WTC11 (cell line): ENCODE measurements around the gene GATAD2A. TPM values are rescaled to one million over a fixed set of nuclear protein-coding genes. Genes with fewer than 3 reads are reported as not detected.

Source experiments
- ATAC-seq: fragments of 200-7000 bp; cut with Tn5 transposase; 2 replicates; pipeline ENCODE4 v1.10.0; 2021; ENCODE audit warnings: mild to moderate bottlenecking, moderate library complexity
- CTCF ChIA-PET: fragments of 300-600 bp; sonication (Branson Sonifier 250); formaldehyde crosslinking; loops from one replicate; lab custom pipeline; 2021; ENCODE audit warnings: antibody characterized with exemption; lab: Charles Lee
- POLR2A ChIA-PET: fragments of 350-600 bp; sonication (Branson Sonifier 250); formaldehyde crosslinking; loops from one replicate; lab custom pipeline; 2021; ENCODE audit warnings: antibody characterized with exemption; lab: Charles Lee
- DNase-seq: peaks from one replicate; pipeline ENCODE4 v3.0.0; 2021; ENCODE audit warnings: low spot score
- H3K27ac Mint-ChIP-seq: 2 replicates; pipeline ENCODE4 v1.8.0; 2021; ENCODE audit warnings: mixed read lengths
- H3K27me3 Mint-ChIP-seq: 2 replicates; pipeline ENCODE4 v1.8.0; 2021; ENCODE audit warnings: low read depth, mild to moderate bottlenecking, moderate library complexity, mixed read lengths
- H3K36me3 Mint-ChIP-seq: 2 replicates; pipeline ENCODE4 v1.8.0; 2021; ENCODE audit warnings: mixed read lengths
- H3K4me1 Mint-ChIP-seq: 2 replicates; pipeline ENCODE4 v1.8.0; 2022; ENCODE audit warnings: mixed read lengths
- H3K4me3 Mint-ChIP-seq: 2 replicates; pipeline ENCODE4 v1.8.0; 2021; ENCODE audit warnings: mild to moderate bottlenecking, moderate library complexity, mixed read lengths
- H3K9me3 Mint-ChIP-seq: 2 replicates; pipeline ENCODE4 v1.8.0; 2021; ENCODE audit warnings: mixed read lengths
- CREB1 ChIP-seq: sonication (generic); formaldehyde crosslinking; IDR thresholded peaks from 2 replicates; pipeline ENCODE4 v1.8.0; 2023; ENCODE audit warnings: mild to moderate bottlenecking, missing genetic modification reagents
- ESRRA ChIP-seq: sonication (generic); formaldehyde crosslinking; IDR thresholded peaks from 2 replicates; pipeline ENCODE4 v1.8.1; 2022; ENCODE audit warnings: mild to moderate bottlenecking, missing genetic modification reagents, borderline replicate concordance
- MXD4 ChIP-seq: fragments of 250-450 bp; sonication (Bioruptor Pico); IDR thresholded peaks from 2 replicates; pipeline ENCODE4 v1.8.0; 2021; ENCODE audit warnings: mild to moderate bottlenecking, moderate library complexity, borderline replicate concordance
- NR3C1 ChIP-seq: sonication (generic); formaldehyde crosslinking; conservative IDR thresholded peaks from 2 replicates; pipeline ENCODE4 v1.8.1; 2023; ENCODE audit warnings: low read depth, mild to moderate bottlenecking, missing genetic modification reagents
- RELA ChIP-seq: sonication (generic); formaldehyde crosslinking; IDR thresholded peaks from 2 replicates; pipeline ENCODE4 v1.8.1; 2022; ENCODE audit warnings: missing genetic modification reagents, mild to moderate bottlenecking, borderline replicate concordance
- SP1 ChIP-seq: sonication (generic); formaldehyde crosslinking; conservative IDR thresholded peaks from 2 replicates; pipeline ENCODE4 v1.8.1; 2022; ENCODE audit warnings: missing genetic modification reagents
- ZNF138 ChIP-seq: sonication (generic); formaldehyde crosslinking; conservative IDR thresholded peaks from 2 replicates; pipeline ENCODE4 v1.8.1; 2022; ENCODE audit warnings: mild to moderate bottlenecking, moderate library complexity, missing genetic modification reagents
- ZNF263 ChIP-seq: sonication (generic); formaldehyde crosslinking; IDR thresholded peaks from 2 replicates; pipeline ENCODE4 v1.8.1; 2022; ENCODE audit warnings: low read depth, mild to moderate bottlenecking, moderate library complexity, missing genetic modification reagents
- ZNF317 ChIP-seq: sonication (generic); formaldehyde crosslinking; IDR thresholded peaks from 2 replicates; pipeline ENCODE4 v1.8.1; 2023; ENCODE audit warnings: low read depth, mild to moderate bottlenecking, moderate library complexity, missing genetic modification reagents, borderline replicate concordance
- ZNF416 ChIP-seq: fragments of 250-450 bp; sonication (Bioruptor Pico); IDR thresholded peaks from 2 replicates; pipeline ENCODE4 v1.9.0; 2021; ENCODE audit warnings: mild to moderate bottlenecking, inconsistent platforms
- ZNF671 ChIP-seq: fragments of 250-450 bp; sonication (Bioruptor Pico); IDR thresholded peaks from 2 replicates; pipeline ENCODE4 v1.8.0; 2021; ENCODE audit warnings: mild to moderate bottlenecking
- total RNA-seq: library from RNA; stranded (reverse); gene quantifications from 3 replicates; pipeline ENCODE4 v1.2.3, GENCODE V29; 2021
- TF ChIP-seq, protein P1 (sequence below): sonication (generic); formaldehyde crosslinking; conservative IDR thresholded peaks from 2 replicates; pipeline ENCODE4 v1.8.1; 2022; ENCODE audit warnings: mild to moderate bottlenecking, missing genetic modification reagents
- TF ChIP-seq, protein P2 (sequence below): fragments of 250-450 bp; sonication (Bioruptor Pico); conservative IDR thresholded peaks from 2 replicates; pipeline ENCODE4 v1.9.0; 2021; ENCODE audit warnings: mild to moderate bottlenecking
- TF ChIP-seq, protein P3 (sequence below): sonication (generic); formaldehyde crosslinking; IDR thresholded peaks from 2 replicates; pipeline ENCODE4 v1.8.0; 2023; ENCODE audit warnings: missing genetic modification reagents
- TF ChIP-seq, protein P4 (sequence below): sonication (generic); formaldehyde crosslinking; IDR thresholded peaks from 2 replicates; pipeline ENCODE4 v1.8.1; 2023; ENCODE audit warnings: mild to moderate bottlenecking, missing genetic modification reagents, borderline replicate concordance
- TF ChIP-seq, protein P5 (sequence below): fragments of 200-600 bp; IDR thresholded peaks from 2 replicates; pipeline ENCODE4 v1.8.0; 2022; ENCODE audit warnings: antibody characterized with exemption
- TF ChIP-seq, protein P6 (sequence below): fragments of 250-450 bp; sonication (Bioruptor Pico); IDR thresholded peaks from 2 replicates; pipeline ENCODE4 v1.9.0; 2021; ENCODE audit warnings: mild to moderate bottlenecking
- TF ChIP-seq, protein P7 (sequence below): sonication (generic); formaldehyde crosslinking; IDR thresholded peaks from 2 replicates; pipeline ENCODE4 v1.8.1; 2022; ENCODE audit warnings: low read depth, missing genetic modification reagents, borderline replicate concordance
- TF ChIP-seq, protein P8 (sequence below): sonication (generic); formaldehyde crosslinking; IDR thresholded peaks from 2 replicates; pipeline ENCODE4 v1.8.0; 2022; ENCODE audit warnings: mild to moderate bottlenecking, missing genetic modification reagents

The GATAD2A gene
- total RNA-seq, 1 experiment from 2014 or later, result 209 TPM

DNA sequence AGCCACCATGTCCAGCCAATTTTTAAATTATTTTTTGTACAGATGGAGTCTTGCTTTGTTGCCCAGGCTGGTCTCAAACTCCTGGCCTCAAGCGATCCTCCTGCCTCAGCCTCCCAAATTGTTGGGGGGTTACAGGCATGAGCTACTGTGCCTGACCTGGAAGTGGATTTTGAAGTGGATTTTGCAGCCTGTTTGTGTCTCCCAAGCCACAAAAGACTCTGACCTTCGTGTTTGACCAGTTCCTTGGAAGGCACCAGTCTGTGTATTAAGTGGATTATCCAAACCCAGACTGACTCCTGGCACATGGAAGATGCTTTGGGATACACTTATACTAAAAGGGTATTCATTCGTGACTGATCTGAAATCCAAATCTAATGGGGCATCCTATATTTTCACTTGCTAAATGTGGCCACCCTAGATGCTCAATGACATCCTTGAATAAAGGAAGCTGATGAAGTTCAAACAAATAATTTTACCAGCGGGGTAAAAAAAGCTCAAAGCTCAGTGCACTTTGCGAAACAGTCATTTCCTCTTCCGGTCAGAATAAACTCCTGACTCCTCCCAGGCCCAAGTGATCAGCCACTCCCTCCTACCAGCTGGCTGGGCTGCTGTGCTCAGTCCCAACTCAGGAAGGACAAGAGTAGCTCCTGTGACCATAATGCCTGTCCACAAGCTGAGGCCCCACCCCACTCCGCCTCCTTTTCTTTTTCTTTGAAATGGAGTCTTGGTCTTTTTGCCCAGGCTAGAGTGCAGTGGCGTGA is 32.6 kb upstream of the GATAD2A start:
- Mint-ChIP-seq H3K27me3 (no peaks in the 10 kb centered on the region), H3K27ac (no peak overlapping the region), H3K36me3 (no peaks in the 10 kb centered on the region), H3K9me3 (no peaks in the 10 kb centered on the region), H3K4me1 (peaks cover 11% of the 10 kb centered on the region), H3K4me3 (no peak overlapping the region)
- ATAC-seq (peak; percentile 78), DNase-seq (peak; percentile 38)
- TF ChIP-seq ZNF671, result no peak
- TF ChIP-seq ZNF138 (CRISPR knock-in tag), result no peak
- TF ChIP-seq ZNF416, result no peak
- TF ChIP-seq, protein P1, sequence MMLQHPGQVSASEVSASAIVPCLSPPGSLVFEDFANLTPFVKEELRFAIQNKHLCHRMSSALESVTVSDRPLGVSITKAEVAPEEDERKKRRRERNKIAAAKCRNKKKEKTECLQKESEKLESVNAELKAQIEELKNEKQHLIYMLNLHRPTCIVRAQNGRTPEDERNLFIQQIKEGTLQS (CRISPR knock-in tag), result no peak
- TF ChIP-seq ESRRA, result no peak
- no peak for TF ChIP-seq SP1
- TF ChIP-seq, protein P2, sequence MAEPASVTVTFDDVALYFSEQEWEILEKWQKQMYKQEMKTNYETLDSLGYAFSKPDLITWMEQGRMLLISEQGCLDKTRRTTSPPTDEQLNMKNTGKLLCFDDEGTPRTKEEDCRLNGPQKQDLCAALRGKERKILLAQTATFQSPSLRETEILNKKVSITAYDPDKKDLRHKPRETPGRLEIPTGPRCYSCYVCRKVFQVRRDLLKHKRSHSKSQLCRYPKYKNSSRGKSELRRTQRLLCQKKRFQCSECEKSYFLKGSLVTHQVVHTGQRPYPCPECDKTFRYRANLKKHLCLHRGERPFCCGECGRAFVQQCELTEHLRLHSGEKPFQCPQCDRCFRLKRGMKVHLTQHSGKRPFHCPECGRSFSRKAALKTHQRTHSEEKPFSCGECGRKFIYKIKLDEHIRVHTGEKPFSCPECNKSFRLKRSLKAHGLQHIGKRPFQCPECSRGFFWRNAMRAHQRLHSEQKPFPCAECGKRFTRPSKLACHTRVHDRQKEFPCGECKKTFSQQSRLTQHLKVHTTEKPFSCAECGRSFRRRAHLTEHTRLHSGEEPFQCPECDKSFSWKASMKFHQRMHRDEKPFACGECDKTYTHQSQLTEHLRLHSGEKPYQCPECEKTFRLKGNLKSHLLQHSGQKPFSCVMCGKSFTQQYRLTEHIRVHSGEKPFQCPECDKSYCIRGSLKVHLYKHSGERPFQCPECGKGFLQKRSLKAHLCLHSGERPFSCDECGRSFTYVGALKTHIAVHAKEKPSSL (CRISPR knock-in tag), result no peak
- no peak for TF ChIP-seq MXD4
- TF ChIP-seq, protein P3, sequence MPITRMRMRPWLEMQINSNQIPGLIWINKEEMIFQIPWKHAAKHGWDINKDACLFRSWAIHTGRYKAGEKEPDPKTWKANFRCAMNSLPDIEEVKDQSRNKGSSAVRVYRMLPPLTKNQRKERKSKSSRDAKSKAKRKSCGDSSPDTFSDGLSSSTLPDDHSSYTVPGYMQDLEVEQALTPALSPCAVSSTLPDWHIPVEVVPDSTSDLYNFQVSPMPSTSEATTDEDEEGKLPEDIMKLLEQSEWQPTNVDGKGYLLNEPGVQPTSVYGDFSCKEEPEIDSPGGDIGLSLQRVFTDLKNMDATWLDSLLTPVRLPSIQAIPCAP (CRISPR knock-in tag), result no peak
- TF ChIP-seq ZNF263 (CRISPR knock-in tag), result no peak
- TF ChIP-seq, protein P4, sequence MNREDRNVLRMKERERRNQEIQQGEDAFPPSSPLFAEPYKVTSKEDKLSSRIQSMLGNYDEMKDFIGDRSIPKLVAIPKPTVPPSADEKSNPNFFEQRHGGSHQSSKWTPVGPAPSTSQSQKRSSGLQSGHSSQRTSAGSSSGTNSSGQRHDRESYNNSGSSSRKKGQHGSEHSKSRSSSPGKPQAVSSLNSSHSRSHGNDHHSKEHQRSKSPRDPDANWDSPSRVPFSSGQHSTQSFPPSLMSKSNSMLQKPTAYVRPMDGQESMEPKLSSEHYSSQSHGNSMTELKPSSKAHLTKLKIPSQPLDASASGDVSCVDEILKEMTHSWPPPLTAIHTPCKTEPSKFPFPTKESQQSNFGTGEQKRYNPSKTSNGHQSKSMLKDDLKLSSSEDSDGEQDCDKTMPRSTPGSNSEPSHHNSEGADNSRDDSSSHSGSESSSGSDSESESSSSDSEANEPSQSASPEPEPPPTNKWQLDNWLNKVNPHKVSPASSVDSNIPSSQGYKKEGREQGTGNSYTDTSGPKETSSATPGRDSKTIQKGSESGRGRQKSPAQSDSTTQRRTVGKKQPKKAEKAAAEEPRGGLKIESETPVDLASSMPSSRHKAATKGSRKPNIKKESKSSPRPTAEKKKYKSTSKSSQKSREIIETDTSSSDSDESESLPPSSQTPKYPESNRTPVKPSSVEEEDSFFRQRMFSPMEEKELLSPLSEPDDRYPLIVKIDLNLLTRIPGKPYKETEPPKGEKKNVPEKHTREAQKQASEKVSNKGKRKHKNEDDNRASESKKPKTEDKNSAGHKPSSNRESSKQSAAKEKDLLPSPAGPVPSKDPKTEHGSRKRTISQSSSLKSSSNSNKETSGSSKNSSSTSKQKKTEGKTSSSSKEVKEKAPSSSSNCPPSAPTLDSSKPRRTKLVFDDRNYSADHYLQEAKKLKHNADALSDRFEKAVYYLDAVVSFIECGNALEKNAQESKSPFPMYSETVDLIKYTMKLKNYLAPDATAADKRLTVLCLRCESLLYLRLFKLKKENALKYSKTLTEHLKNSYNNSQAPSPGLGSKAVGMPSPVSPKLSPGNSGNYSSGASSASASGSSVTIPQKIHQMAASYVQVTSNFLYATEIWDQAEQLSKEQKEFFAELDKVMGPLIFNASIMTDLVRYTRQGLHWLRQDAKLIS, result no peak
- TF ChIP-seq ZNF317, result no peak
- TF ChIP-seq, protein P5, sequence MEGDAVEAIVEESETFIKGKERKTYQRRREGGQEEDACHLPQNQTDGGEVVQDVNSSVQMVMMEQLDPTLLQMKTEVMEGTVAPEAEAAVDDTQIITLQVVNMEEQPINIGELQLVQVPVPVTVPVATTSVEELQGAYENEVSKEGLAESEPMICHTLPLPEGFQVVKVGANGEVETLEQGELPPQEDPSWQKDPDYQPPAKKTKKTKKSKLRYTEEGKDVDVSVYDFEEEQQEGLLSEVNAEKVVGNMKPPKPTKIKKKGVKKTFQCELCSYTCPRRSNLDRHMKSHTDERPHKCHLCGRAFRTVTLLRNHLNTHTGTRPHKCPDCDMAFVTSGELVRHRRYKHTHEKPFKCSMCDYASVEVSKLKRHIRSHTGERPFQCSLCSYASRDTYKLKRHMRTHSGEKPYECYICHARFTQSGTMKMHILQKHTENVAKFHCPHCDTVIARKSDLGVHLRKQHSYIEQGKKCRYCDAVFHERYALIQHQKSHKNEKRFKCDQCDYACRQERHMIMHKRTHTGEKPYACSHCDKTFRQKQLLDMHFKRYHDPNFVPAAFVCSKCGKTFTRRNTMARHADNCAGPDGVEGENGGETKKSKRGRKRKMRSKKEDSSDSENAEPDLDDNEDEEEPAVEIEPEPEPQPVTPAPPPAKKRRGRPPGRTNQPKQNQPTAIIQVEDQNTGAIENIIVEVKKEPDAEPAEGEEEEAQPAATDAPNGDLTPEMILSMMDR, result no peak
- no peak for TF ChIP-seq CREB1 (CRISPR knock-in tag)
- TF ChIP-seq, protein P6, sequence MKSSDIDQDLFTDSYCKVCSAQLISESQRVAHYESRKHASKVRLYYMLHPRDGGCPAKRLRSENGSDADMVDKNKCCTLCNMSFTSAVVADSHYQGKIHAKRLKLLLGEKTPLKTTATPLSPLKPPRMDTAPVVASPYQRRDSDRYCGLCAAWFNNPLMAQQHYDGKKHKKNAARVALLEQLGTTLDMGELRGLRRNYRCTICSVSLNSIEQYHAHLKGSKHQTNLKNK (CRISPR knock-in tag), result no peak
- TF ChIP-seq, protein P7, sequence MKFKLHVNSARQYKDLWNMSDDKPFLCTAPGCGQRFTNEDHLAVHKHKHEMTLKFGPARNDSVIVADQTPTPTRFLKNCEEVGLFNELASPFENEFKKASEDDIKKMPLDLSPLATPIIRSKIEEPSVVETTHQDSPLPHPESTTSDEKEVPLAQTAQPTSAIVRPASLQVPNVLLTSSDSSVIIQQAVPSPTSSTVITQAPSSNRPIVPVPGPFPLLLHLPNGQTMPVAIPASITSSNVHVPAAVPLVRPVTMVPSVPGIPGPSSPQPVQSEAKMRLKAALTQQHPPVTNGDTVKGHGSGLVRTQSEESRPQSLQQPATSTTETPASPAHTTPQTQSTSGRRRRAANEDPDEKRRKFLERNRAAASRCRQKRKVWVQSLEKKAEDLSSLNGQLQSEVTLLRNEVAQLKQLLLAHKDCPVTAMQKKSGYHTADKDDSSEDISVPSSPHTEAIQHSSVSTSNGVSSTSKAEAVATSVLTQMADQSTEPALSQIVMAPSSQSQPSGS (CRISPR knock-in tag), result no peak
- no peak for TF ChIP-seq NR3C1 (CRISPR knock-in tag)
- TF ChIP-seq RELA, result no peak
- TF ChIP-seq, protein P8, sequence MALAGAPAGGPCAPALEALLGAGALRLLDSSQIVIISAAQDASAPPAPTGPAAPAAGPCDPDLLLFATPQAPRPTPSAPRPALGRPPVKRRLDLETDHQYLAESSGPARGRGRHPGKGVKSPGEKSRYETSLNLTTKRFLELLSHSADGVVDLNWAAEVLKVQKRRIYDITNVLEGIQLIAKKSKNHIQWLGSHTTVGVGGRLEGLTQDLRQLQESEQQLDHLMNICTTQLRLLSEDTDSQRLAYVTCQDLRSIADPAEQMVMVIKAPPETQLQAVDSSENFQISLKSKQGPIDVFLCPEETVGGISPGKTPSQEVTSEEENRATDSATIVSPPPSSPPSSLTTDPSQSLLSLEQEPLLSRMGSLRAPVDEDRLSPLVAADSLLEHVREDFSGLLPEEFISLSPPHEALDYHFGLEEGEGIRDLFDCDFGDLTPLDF, result no peak
- ChIA-PET CTCF (interaction anchor here (0.5 to 1.4 kb wide), 5 partner anchors 13 to 119 kb away, joined by 3 to 6 read pairs (median 4); no protein-coding TSS in a partner anchor), POLR2A (no interaction called here)
